A549 (cell line): ENCODE data around the gene GALNT12. TPM values are rescaled to one million over a fixed set of nuclear protein-coding genes. Genes with fewer than 3 reads are reported as not detected.

Experiments used
- ATAC-seq, 2 experiments: fragments of 200-7000 bp in 1 of 2; fragments of >200 bp in 1 of 2; cut with Nextera tagmentation in 1 of 2; cut with Tn5 transposase in 1 of 2; 3 replicates each; pipeline versions ENCODE4 v1.8.0 to v1.9.1; 2018 to 2020; ENCODE audit warnings: mild to moderate bottlenecking in 1 of 2, moderate library complexity in 1 of 2
- CTCF ChIA-PET: fragments of 300-600 bp; sonication (Branson Sonifier 250); formaldehyde crosslinking; extraction: SDS; loops from one replicate; lab custom pipeline; 2021; ENCODE audit warnings: antibody characterized with exemption, inconsistent platforms; lab: Yijun Ruan, JAX
- POLR2A ChIA-PET: fragments of 350-600 bp; formaldehyde crosslinking; extraction: SDS; loops from one replicate; lab custom pipeline; 2021; ENCODE audit warnings: antibody characterized with exemption, inconsistent platforms; lab: Yijun Ruan, JAX
- DNase-seq, 2 experiments: peaks; one replicate each; pipeline versions ENCODE4 v3.0.0 to v3.0.0-alpha.2; 2011 to 2016; ENCODE audit warnings: low read depth in 1 of 2, low spot score in 1 of 2
- FAIRE-seq: peaks from 2 replicates; lab custom pipeline; 2011; peaks lifted over from hg19 to GRCh38; lab: Jason Lieb, UNC
- H3K27ac ChIP-seq, 2 experiments: fragments of >200 bp; sonication (Bioruptor Twin); formaldehyde crosslinking; 3 replicates each; pipeline ENCODE4 v1.5.1; 2016 to 2017
- H3K4me1 ChIP-seq: fragments of >200 bp; sonication (Bioruptor Twin); formaldehyde crosslinking; 3 replicates; pipeline ENCODE4 v1.6.1; 2016
- H3K4me2 ChIP-seq: fragments of >200 bp; sonication (Bioruptor Twin); formaldehyde crosslinking; 3 replicates; pipeline ENCODE4 v1.6.1; 2016
- H3K4me3 ChIP-seq: fragments of >200 bp; sonication (Bioruptor Twin); formaldehyde crosslinking; 3 replicates; pipeline ENCODE4 v1.5.1; 2016
- H3K9me3 ChIP-seq: fragments of >200 bp; sonication (Bioruptor Twin); formaldehyde crosslinking; 3 replicates; pipeline ENCODE4 v1.6.1; 2016
- CHD4 ChIP-seq: fragments of 200-600 bp; sonication (generic); IDR thresholded peaks from 2 replicates; pipeline ENCODE4 v1.6.1; 2016; ENCODE audit warnings: antibody characterized with exemption, mild to moderate bottlenecking, borderline replicate concordance
- EHMT2 ChIP-seq: fragments of 200-600 bp; sonication (generic); IDR thresholded peaks from 2 replicates; pipeline ENCODE4 v1.6.1; 2016; ENCODE audit warnings: antibody characterized with exemption, low read depth, mild to moderate bottlenecking, moderate library complexity
- HDAC2 ChIP-seq: fragments of 200-600 bp; sonication (generic); IDR thresholded peaks from 2 replicates; pipeline ENCODE4 v1.6.1; 2016
- MYC ChIP-seq: IDR thresholded peaks from 2 replicates; pipeline ENCODE4 v1.6.1; 2012; ENCODE audit warnings: mild to moderate bottlenecking, inconsistent platforms, low read length, improper control_type of control experiment, borderline replicate concordance
- NPAS2 ChIP-seq: fragments of 250-450 bp; sonication (Bioruptor Pico); IDR thresholded peaks from 2 replicates; pipeline ENCODE4 v1.8.0; 2022; ENCODE audit warnings: mild to moderate bottlenecking, moderate library complexity, borderline replicate concordance
- POLR2A ChIP-seq: IDR thresholded peaks from 2 replicates; pipeline ENCODE4 v1.6.1; 2012; ENCODE audit warnings: mild to moderate bottlenecking, low read length
- POLR2AphosphoS2 ChIP-seq: conservative IDR thresholded peaks from 2 replicates; pipeline ENCODE4 v1.6.1; 2012; ENCODE audit warnings: low read length, improper control_type of control experiment, inconsistent platforms
- RAD21 ChIP-seq, 2 experiments: fragments of >200 bp in 1 of 2; sonication (Bioruptor Twin) in 1 of 2; formaldehyde crosslinking in 1 of 2; IDR thresholded peaks in 1 of 2; conservative IDR thresholded peaks in 1 of 2; 2 replicates in 1 of 2; 3 replicates in 1 of 2; pipeline ENCODE4 v1.6.1; 2012 to 2018; ENCODE audit warnings: inconsistent platforms in 1 of 2
- TFCP2L1 ChIP-seq: fragments of 250-450 bp; sonication (Bioruptor Pico); IDR thresholded peaks from 2 replicates; pipeline ENCODE4 v1.5.0; 2021; ENCODE audit warnings: mild to moderate bottlenecking
- WGBS: methylation state at CpG from one replicate; pipeline ENCODE4 v1.1.6; 2017; ENCODE audit errors: missing lambda C conversion rate; 5-methylcytosine and 5-hydroxymethylcytosine counted together
- polyA plus RNA-seq, 4 experiments: library from polyadenylated mRNA; depleted of rRNA in 3 of 4; stranded (reverse); fragments of >200 nt; fragmentation: RNase III in 1 of 4; extraction: RNeasy Plus Mini Kit Qiagen cat#74134 plus additional on column Dnase treatment in 1 of 4; gene quantifications; 2 replicates in 3 of 4; 3 replicates in 1 of 4; pipeline ENCODE4 v1.2.3, GENCODE V29; 2011 to 2017
- TF ChIP-seq, protein P1 (sequence below): fragments of 150-350 bp; IDR thresholded peaks from 2 replicates; pipeline ENCODE4 v1.6.1; 2014; ENCODE audit warnings: low read depth, mild to moderate bottlenecking, low read length
- TF ChIP-seq, protein P2 (sequence below): fragments of 250-450 bp; sonication (Bioruptor Pico); IDR thresholded peaks from 2 replicates; pipeline ENCODE4 v1.5.0; 2021; ENCODE audit warnings: mild to moderate bottlenecking, moderate library complexity, borderline replicate concordance
- TF ChIP-seq, protein P3 (sequence below): fragments of 250-450 bp; sonication (Bioruptor Pico); IDR thresholded peaks from 2 replicates; pipeline ENCODE4 v1.5.0; 2020; ENCODE audit warnings: low read depth, mild to moderate bottlenecking, moderate library complexity
- TF ChIP-seq, protein P4 (sequence below): fragments of >200 bp; sonication (Bioruptor Twin); formaldehyde crosslinking; IDR thresholded peaks from 2 replicates; pipeline ENCODE4 v1.6.1; 2016

GALNT12 gene
- polyA plus RNA-seq, 2 of the 4 experiments (the other 2 are of a cell fraction), result 3.2 to 7.3 TPM

DNA sequence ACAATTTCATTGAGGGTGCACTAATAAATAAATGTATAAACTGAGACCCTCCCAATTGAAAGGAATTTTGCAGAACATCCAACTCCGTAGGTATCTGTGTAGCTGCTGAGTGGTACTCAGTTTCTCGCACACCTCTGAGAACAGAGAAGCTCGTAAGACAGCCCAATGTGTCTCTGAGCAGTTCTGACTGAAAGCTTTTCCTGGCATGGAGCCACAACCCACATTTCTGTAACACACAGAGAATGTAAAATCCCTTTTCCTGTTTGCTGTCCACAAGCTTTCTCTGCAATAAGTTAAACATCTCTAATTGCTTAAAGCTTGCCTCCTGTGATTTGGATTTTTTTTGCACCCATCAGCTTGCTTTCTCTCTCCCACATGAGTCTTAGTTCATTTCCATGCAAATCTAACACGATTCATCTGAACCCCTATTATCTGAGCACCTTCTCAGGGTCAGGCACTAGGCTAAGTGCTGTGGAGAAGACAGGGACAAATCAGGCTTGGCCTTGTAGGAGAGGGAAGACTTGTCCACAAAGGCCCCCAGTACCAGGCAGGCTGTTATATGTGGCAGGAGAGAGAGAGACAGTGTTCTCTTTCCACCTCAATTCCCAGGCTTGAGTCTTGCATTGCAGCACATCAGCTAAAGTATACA lies 92.1 kb downstream of the GALNT12 start:
- Histone ChIP-seq H3K27ac (no peak overlapping the region), H3K9me3 (peaks cover 30% of the 10 kb centered on the region; the same call in 2 of the 3 replicates), H3K4me1 (no peaks in the 10 kb centered on the region), H3K4me2 (no peak overlapping the region)
- ATAC-seq (no peak), DNase-seq (no peak), FAIRE-seq (no peak)
- WGBS, result 6% methylated on average over 4 of the region's 4 CpGs
- CTCF ChIA-PET, result interaction anchor here (0.7 to 1.4 kb wide), 3 partner anchors 8 to 99 kb away, joined by 3 to 4 read pairs (median 4); no protein-coding TSS in a partner anchor
- TF ChIP-seq, protein P1, sequence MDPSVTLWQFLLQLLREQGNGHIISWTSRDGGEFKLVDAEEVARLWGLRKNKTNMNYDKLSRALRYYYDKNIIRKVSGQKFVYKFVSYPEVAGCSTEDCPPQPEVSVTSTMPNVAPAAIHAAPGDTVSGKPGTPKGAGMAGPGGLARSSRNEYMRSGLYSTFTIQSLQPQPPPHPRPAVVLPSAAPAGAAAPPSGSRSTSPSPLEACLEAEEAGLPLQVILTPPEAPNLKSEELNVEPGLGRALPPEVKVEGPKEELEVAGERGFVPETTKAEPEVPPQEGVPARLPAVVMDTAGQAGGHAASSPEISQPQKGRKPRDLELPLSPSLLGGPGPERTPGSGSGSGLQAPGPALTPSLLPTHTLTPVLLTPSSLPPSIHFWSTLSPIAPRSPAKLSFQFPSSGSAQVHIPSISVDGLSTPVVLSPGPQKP, result no peak
- TF ChIP-seq, protein P2, sequence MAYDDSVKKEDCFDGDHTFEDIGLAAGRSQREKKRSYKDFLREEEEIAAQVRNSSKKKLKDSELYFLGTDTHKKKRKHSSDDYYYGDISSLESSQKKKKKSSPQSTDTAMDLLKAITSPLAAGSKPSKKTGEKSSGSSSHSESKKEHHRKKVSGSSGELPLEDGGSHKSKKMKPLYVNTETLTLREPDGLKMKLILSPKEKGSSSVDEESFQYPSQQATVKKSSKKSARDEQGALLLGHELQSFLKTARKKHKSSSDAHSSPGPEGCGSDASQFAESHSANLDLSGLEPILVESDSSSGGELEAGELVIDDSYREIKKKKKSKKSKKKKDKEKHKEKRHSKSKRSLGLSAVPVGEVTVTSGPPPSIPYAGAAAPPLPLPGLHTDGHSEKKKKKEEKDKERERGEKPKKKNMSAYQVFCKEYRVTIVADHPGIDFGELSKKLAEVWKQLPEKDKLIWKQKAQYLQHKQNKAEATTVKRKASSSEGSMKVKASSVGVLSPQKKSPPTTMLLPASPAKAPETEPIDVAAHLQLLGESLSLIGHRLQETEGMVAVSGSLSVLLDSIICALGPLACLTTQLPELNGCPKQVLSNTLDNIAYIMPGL (CRISPR knock-in tag), result no peak
- TF ChIP-seq NPAS2, result no peak
- TF ChIP-seq, protein P3, sequence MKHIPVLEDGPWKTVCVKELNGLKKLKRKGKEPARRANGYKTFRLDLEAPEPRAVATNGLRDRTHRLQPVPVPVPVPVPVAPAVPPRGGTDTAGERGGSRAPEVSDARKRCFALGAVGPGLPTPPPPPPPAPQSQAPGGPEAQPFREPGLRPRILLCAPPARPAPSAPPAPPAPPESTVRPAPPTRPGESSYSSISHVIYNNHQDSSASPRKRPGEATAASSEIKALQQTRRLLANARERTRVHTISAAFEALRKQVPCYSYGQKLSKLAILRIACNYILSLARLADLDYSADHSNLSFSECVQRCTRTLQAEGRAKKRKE (CRISPR knock-in tag), result no peak
- no peak for TF ChIP-seq TFCP2L1 (CRISPR knock-in tag)
- TF ChIP-seq POLR2AphosphoS2, result no peak
- no peak for TF ChIP-seq MYC
- TF ChIP-seq, protein P4, sequence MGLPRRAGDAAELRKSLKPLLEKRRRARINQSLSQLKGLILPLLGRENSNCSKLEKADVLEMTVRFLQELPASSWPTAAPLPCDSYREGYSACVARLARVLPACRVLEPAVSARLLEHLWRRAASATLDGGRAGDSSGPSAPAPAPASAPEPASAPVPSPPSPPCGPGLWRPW, result no peak
- no peak for TF ChIP-seq POLR2A
- TF ChIP-seq RAD21 (conservative IDR thresholded peaks at IDR 0.05 in 1 of 2, IDR thresholded peaks at IDR 0.05 in 1 of 2), result no peak
- TF ChIP-seq CHD4, result no peak
- TF ChIP-seq EHMT2, result no peak
- no peak for TF ChIP-seq HDAC2
- TF ChIP-seq, all 56 proteins: peak for 0
- no peak overlapping the region for H3K4me3 ChIP-seq
- POLR2A ChIA-PET, result no interaction called here

Other genes with a start within 250 kb of the GALNT12 start
- gene GABBR2, start 98.7 kb upstream of the GALNT12 start, polyA plus RNA-seq (2011; rRNA removed), result 0.08 and 0.21 TPM in 2 replicates
- gene GABBR2, start 98.7 kb upstream of the GALNT12 start, polyA plus RNA-seq (2017; fragmentation: RNase III; extraction: RNeasy Plus Mini Kit Qiagen cat#74134 plus additional on column Dnase treatment), result 0.34 to 0.57 TPM (median 0.47 TPM) in 3 replicates
- gene ANKS6, start 11.1 kb upstream of the GALNT12 start, polyA plus RNA-seq (2011; rRNA removed), result 15.2 and 17.7 TPM in 2 replicates
- 14.4 to 16.3 TPM (median 14.7 TPM) in 3 replicates for gene ANKS6, start 11.1 kb upstream of the GALNT12 start, polyA plus RNA-seq (2017; fragmentation: RNase III; extraction: RNeasy Plus Mini Kit Qiagen cat#74134 plus additional on column Dnase treatment)
- 0.08 and 0.09 TPM in 2 replicates for gene COL15A1, start 136.2 kb downstream of the GALNT12 start, polyA plus RNA-seq (2011; rRNA removed)
- 0.09 to 0.15 TPM (median 0.12 TPM) in 3 replicates for gene COL15A1, start 136.2 kb downstream of the GALNT12 start, polyA plus RNA-seq (2017; fragmentation: RNase III; extraction: RNeasy Plus Mini Kit Qiagen cat#74134 plus additional on column Dnase treatment)